Measurements from ENCODE around the gene IL1F10.

- TF ChIP-seq CTCF (IDR thresholded peaks at IDR 0.05) (no peak), POLR2A (IDR thresholded peaks at IDR 0.05) (no peak), POLR2AphosphoS5 (IDR thresholded peaks at IDR 0.05) (no peak)
Measured at GRCh38 chr2:113064281-113064680, 3.5 kb upstream of the IL1F10 start.

Measured in suprapubic skin (tissue), 4 donors.